ENCODE data around the gene GGCT.
A peak's percentile ranks its signal among the peaks of the same experiment; 100 is the strongest.

GGCT gene

DNA sequence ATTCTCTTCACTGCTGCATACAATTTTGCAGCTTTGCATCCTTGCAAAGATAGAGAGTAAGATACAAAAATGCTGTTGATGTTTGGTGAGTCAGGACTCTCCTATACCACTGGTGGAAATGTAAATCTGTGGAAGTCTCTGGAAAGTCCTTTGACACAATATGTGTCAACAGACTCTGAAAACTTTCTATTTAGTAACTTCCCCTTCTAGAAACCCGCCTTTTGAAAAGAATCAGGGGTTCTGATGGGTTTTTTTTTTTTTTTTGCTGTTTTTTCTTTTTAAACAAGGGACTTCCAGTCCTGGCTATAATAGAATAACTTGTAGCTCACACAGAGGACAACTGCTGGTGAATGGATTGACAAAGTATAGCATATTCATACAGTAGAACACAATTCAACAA, 42.5 kb downstream of the GGCT start:
- DNase-seq (ENCODE audit: low spot score) = no peak

DNA sequence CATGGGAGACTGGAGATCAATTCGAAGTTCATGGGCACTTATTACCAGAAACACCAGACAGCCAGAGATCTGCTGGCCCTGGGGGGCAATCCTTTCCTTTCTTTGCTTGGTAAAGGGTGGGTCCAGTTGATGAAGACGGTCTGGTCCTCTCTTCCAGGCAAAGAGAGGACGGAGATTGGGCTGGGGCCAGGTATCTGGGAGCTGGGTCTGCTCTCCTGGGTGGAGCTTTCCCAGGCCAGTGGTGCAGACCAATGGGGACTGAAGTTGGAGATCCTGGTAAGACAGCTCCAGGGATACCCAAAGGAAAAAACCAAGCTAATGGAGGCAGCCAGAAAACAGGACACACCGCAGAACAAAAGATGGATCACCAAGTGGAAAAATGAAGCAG, 44.4 kb downstream of the GGCT start:
- DNase-seq (ENCODE audit: low spot score) = no peak

- DNase-seq (ENCODE audit: low spot score) = peak; percentile 78
These were observed 44.9 kb downstream of the GGCT start for GRCh38 chr7:30459591-30460245.

DNA sequence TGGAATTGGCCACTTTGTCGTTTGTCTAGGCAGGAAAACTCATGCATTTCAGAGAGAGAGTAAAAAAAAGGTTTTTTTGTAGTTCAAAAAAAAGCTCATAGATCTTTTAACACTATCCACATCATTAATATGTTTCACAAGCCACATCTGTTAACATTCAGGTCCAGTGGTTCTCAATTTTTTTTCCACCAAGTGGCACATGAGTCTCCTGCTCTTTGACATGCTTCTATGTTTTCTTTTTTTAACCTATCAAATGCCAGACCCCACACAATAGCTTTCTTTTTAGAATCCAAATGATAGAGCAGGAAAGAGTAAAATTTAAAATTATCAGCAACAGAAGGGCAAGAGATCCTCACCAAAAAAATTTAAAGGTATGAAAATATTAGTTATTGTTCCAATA, 46.3 kb downstream of the GGCT start:
- DNase-seq (ENCODE audit: low spot score) = no peak

- no peak for DNase-seq (ENCODE audit: low spot score)
These were observed 50.7 kb downstream of the GGCT start for GRCh38 chr7:30453921-30454320.

- DNase-seq (ENCODE audit: low spot score) = no peak
These were observed 51.6 kb downstream of the GGCT start for GRCh38 chr7:30453016-30453415.

- DNase-seq (ENCODE audit: low spot score) = no peak
These were observed 52.2 kb downstream of the GGCT start for GRCh38 chr7:30452280-30452930.

DNA sequence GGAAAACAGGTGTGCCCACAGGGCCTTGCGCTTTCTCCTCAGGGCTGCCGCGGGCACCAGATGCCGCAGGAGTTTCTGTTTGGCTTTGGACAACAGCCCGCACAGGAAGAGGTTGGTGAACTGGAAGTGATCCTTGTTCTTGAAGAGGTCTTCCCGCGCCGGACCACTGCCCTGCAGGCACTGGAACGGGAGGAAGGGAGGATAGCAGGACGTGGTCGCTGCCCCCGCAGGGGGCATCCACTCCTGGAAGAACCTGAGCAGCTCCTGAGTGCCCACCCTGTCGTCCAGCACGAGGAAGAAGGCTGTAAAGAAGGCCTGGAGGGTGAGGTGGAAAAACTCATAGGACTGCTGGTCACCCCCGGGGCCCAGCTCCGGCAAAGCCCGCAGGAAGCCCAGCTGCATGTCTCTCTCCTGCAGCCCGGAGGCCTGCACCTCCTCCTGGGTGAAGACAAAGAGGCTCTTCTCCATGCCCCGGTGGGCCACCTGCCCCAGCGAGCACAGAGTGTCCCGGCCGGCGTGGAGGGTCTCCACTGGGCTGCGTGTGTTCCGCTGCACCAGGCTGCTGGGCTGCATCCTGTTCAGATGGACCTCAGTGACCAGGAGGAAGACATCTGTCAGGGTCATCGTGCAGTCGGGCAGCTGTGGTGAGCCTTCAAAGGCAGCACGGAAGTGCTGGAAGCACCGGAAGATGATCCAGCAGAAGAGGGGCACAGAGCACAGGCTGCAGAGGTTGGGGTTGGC, 52.9 kb downstream of the GGCT start:
- DNase-seq (ENCODE audit: low spot score) = no peak

GRCh38 chr7:30450983-30451497, 53.6 kb downstream of the GGCT start:
- no peak for DNase-seq (ENCODE audit: low spot score)

GRCh38 chr7:30450240-30450982, 54.2 kb downstream of the GGCT start:
- DNase-seq (ENCODE audit: low spot score) = no peak

GRCh38 chr7:30448461-30449189, 56.0 kb downstream of the GGCT start:
- DNase-seq (ENCODE audit: low spot score) = no peak

DNA sequence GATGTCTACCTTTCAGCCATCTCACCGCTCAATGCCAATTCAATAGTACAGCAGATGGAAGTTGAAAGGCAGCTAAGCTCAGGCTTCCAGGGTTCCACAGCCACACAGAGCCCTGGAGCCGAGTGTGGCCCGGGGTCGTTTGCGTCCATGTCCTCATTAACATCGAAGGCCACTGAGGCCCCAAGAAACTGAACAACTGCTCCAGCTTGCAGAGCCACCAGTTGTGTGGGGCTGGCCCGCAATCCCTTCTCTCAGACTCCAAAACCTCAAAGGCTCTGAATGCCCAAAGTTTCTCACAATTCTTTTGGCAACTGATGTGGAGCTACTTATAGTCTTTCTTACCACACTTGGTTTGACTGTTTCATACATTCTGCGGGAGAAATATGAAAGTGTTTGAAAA, 57.2 kb downstream of the GGCT start:
- DNase-seq (ENCODE audit: low spot score) = no peak
